Rectal smooth muscle tissue (tissue), 1 donor: ENCODE data around the gene RMDN2.

ENCODE experiments used
- H3K27ac ChIP-seq: one replicate; pipeline ENCODE4 v1.7.0; 2013; ENCODE audit warnings: low read depth, low read length, inconsistent platforms
- H3K27me3 ChIP-seq: one replicate; pipeline ENCODE4 v1.7.0; 2013; ENCODE audit warnings: low read length; ENCODE audit not compliant: control insufficient read depth, insufficient read depth
- H3K36me3 ChIP-seq: one replicate; pipeline ENCODE4 v1.7.0; 2013; ENCODE audit warnings: low read length; ENCODE audit not compliant: control insufficient read depth, insufficient read depth
- H3K4me1 ChIP-seq: one replicate; pipeline ENCODE4 v1.7.0; 2013; ENCODE audit warnings: low read length; ENCODE audit not compliant: control insufficient read depth, insufficient read depth
- H3K4me3 ChIP-seq: one replicate; pipeline ENCODE4 v1.7.0; 2013; ENCODE audit warnings: low read length
- H3K9ac ChIP-seq: one replicate; pipeline ENCODE4 v1.7.0; 2013; ENCODE audit warnings: low read length

RMDN2 gene

GRCh38 chr2:37925063-37925897, at the start of gene RMDN2:
RMDN2 (plus strand) TSS chr2:37925287; CDS start chr2:37929278, 3,991 bp downstream.
- no peaks in the 10 kb centered on the region for H3K27me3 ChIP-seq
- H3K9ac ChIP-seq: peak within 1 kb of the TSS; percentile 81
- no peaks in the 10 kb centered on the region for H3K4me1 ChIP-seq
- no peaks in the 10 kb centered on the region for H3K36me3 ChIP-seq
- peak within 1 kb of the TSS; percentile 91 for H3K27ac ChIP-seq
- peak within 1 kb of the TSS; percentile 97 for H3K4me3 ChIP-seq

- H3K4me3 ChIP-seq: no peak overlapping the region
- no peak overlapping the region for H3K9ac ChIP-seq
- H3K27me3 ChIP-seq: no peaks in the 10 kb centered on the region
- H3K4me1 ChIP-seq: peaks cover 31% of the 10 kb centered on the region
- H3K27ac ChIP-seq: no peak overlapping the region
- no peaks in the 10 kb centered on the region for H3K36me3 ChIP-seq
Observed at GRCh38 chr2:37875403-37875906, 49.6 kb upstream of the RMDN2 start.

- Histone ChIP-seq H3K4me1 (peaks cover 24% of the 10 kb centered on the region), H3K4me3 (no peak overlapping the region), H3K36me3 (no peaks in the 10 kb centered on the region), H3K9ac (no peak overlapping the region), H3K27me3 (no peaks in the 10 kb centered on the region), H3K27ac (peak overlapping the region; percentile 6)
Observed at GRCh38 chr2:37876227-37876626, 48.9 kb upstream of the RMDN2 start.

- H3K36me3 ChIP-seq: no peaks in the 10 kb centered on the region
- H3K4me3 ChIP-seq: no peak overlapping the region
- no peak overlapping the region for H3K9ac ChIP-seq
- no peaks in the 10 kb centered on the region for H3K27me3 ChIP-seq
- H3K27ac ChIP-seq: no peak overlapping the region
- H3K4me1 ChIP-seq: peaks cover 9% of the 10 kb centered on the region
Observed at GRCh38 chr2:37877457-37878315, 47.4 kb upstream of the RMDN2 start.

- peaks cover 4% of the 10 kb centered on the region for H3K4me1 ChIP-seq
- no peak overlapping the region for H3K27ac ChIP-seq
- H3K36me3 ChIP-seq: no peaks in the 10 kb centered on the region
- no peaks in the 10 kb centered on the region for H3K27me3 ChIP-seq
- no peak overlapping the region for H3K9ac ChIP-seq
- H3K4me3 ChIP-seq: no peak overlapping the region
Observed at GRCh38 chr2:37878536-37878935, 46.6 kb upstream of the RMDN2 start.

- Histone ChIP-seq H3K27ac (no peak overlapping the region), H3K9ac (no peak overlapping the region), H3K27me3 (no peaks in the 10 kb centered on the region), H3K36me3 (no peaks in the 10 kb centered on the region), H3K4me1 (peaks cover 4% of the 10 kb centered on the region), H3K4me3 (no peak overlapping the region)
Observed at GRCh38 chr2:37880551-37880950, 44.5 kb upstream of the RMDN2 start.

GRCh38 chr2:37881397-37881796, 43.7 kb upstream of the RMDN2 start:
- Histone ChIP-seq H3K36me3 (no peaks in the 10 kb centered on the region), H3K9ac (no peak overlapping the region), H3K4me3 (no peak overlapping the region), H3K27ac (no peak overlapping the region), H3K4me1 (peaks cover 4% of the 10 kb centered on the region), H3K27me3 (no peaks in the 10 kb centered on the region)

GRCh38 chr2:37882036-37882435, 43.1 kb upstream of the RMDN2 start:
- Histone ChIP-seq H3K27me3 (no peaks in the 10 kb centered on the region), H3K9ac (no peak overlapping the region), H3K36me3 (no peaks in the 10 kb centered on the region), H3K27ac (no peak overlapping the region), H3K4me3 (no peak overlapping the region), H3K4me1 (peaks cover 4% of the 10 kb centered on the region)

GRCh38 chr2:37883518-37883917, 41.6 kb upstream of the RMDN2 start:
- H3K27ac ChIP-seq: no peak overlapping the region

GRCh38 chr2:37885329-37885993, 39.6 kb upstream of the RMDN2 start:
- Histone ChIP-seq H3K4me3 (no peak overlapping the region), H3K27me3 (no peaks in the 10 kb centered on the region), H3K4me1 (no peaks in the 10 kb centered on the region), H3K27ac (no peak overlapping the region), H3K9ac (no peak overlapping the region), H3K36me3 (no peaks in the 10 kb centered on the region)

More at GRCh38 chr2:37883518-37883917, 41.6 kb upstream of the RMDN2 start:
- H3K27me3 ChIP-seq: no peaks in the 10 kb centered on the region
- H3K9ac ChIP-seq: no peak overlapping the region
- no peaks in the 10 kb centered on the region for H3K4me1 ChIP-seq
- H3K4me3 ChIP-seq: no peak overlapping the region
- H3K36me3 ChIP-seq: no peaks in the 10 kb centered on the region

- no peaks in the 10 kb centered on the region for H3K4me1 ChIP-seq
- no peak overlapping the region for H3K4me3 ChIP-seq
- no peak overlapping the region for H3K9ac ChIP-seq
- H3K27me3 ChIP-seq: no peaks in the 10 kb centered on the region
- H3K27ac ChIP-seq: no peak overlapping the region
- H3K36me3 ChIP-seq: no peaks in the 10 kb centered on the region
Observed at GRCh38 chr2:37886745-37887144, 38.3 kb upstream of the RMDN2 start.

- no peaks in the 10 kb centered on the region for H3K4me1 ChIP-seq
- H3K36me3 ChIP-seq: no peaks in the 10 kb centered on the region
- H3K27me3 ChIP-seq: no peaks in the 10 kb centered on the region
- H3K4me3 ChIP-seq: no peak overlapping the region
- no peak overlapping the region for H3K27ac ChIP-seq
- H3K9ac ChIP-seq: no peak overlapping the region
Observed at GRCh38 chr2:37887286-37887685, 37.8 kb upstream of the RMDN2 start.
